Astrocyte (in vitro differentiated cells and primary cell): ENCODE results near the gene TRPM3. TPM values are rescaled to one million over a fixed set of nuclear protein-coding genes. Genes with fewer than 3 reads are reported as not detected.

ENCODE experiments used
- DNase-seq: peaks from one replicate; pipeline ENCODE4 v3.0.0-alpha.2; 2010; ENCODE audit warnings: low read depth
- FAIRE-seq: peaks from 2 replicates; lab custom pipeline; 2011; peaks lifted over from hg19 to GRCh38; lab: Jason Lieb, UNC
- H2AFZ ChIP-seq: 2 replicates; pipeline ENCODE4 v1.6.0; 2012; ENCODE audit warnings: low read depth, low read length, inconsistent platforms
- H3K27ac ChIP-seq: 2 replicates; pipeline ENCODE4 v1.5.1; 2011; ENCODE audit warnings: low read depth, low read length, inconsistent platforms
- H3K27me3 ChIP-seq: 2 replicates; pipeline ENCODE4 v1.6.0; 2011; ENCODE audit warnings: low read length, inconsistent platforms; ENCODE audit not compliant: insufficient read depth
- H3K36me3 ChIP-seq: 2 replicates; pipeline ENCODE4 v1.5.1; 2011; ENCODE audit warnings: low read length, inconsistent platforms; ENCODE audit not compliant: insufficient read depth
- H3K4me1 ChIP-seq: 2 replicates; pipeline ENCODE4 v1.5.1; 2011; ENCODE audit warnings: low read length, inconsistent platforms; ENCODE audit not compliant: insufficient read depth
- H3K4me2 ChIP-seq: 2 replicates; pipeline ENCODE4 v1.6.0; 2012; ENCODE audit warnings: low read length, inconsistent platforms
- H3K4me3 ChIP-seq: 2 replicates; pipeline ENCODE4 v1.5.1; 2011; ENCODE audit warnings: low read depth, mild to moderate bottlenecking, low read length, inconsistent platforms; ENCODE audit not compliant: insufficient read depth
- H3K79me2 ChIP-seq: 2 replicates; pipeline ENCODE4 v1.6.0; 2012; ENCODE audit warnings: mild to moderate bottlenecking, low read length, inconsistent platforms; ENCODE audit not compliant: insufficient read depth
- H3K9ac ChIP-seq: 2 replicates; pipeline ENCODE4 v1.6.0; 2012; ENCODE audit warnings: mild to moderate bottlenecking, low read length, inconsistent platforms
- H3K9me3 ChIP-seq: 2 replicates; pipeline ENCODE4 v1.5.1; 2012; ENCODE audit warnings: low read depth, mild to moderate bottlenecking, low read length, inconsistent platforms; ENCODE audit not compliant: insufficient read depth
- H4K20me1 ChIP-seq: 2 replicates; pipeline ENCODE4 v1.6.0; 2012; ENCODE audit warnings: low read length, inconsistent platforms; ENCODE audit not compliant: insufficient read depth
- H3K27ac Mint-ChIP-seq: one replicate; pipeline ENCODE4 v1.8.0; 2021; ENCODE audit warnings: mild to moderate bottlenecking, mixed read lengths; ENCODE audit not compliant: unreplicated experiment
- H3K27me3 Mint-ChIP-seq: one replicate; pipeline ENCODE4 v1.8.0; 2021; ENCODE audit warnings: low read depth, mixed read lengths; ENCODE audit not compliant: unreplicated experiment
- H3K36me3 Mint-ChIP-seq: one replicate; pipeline ENCODE4 v1.8.0; 2021; ENCODE audit warnings: low read depth, mixed read lengths; ENCODE audit not compliant: unreplicated experiment
- H3K4me1 Mint-ChIP-seq: one replicate; pipeline ENCODE4 v1.8.0; 2021; ENCODE audit warnings: low read depth, mixed read lengths; ENCODE audit not compliant: unreplicated experiment
- H3K4me3 Mint-ChIP-seq: one replicate; pipeline ENCODE4 v1.8.0; 2021; ENCODE audit warnings: mild to moderate bottlenecking, moderate library complexity, mixed read lengths; ENCODE audit not compliant: unreplicated experiment
- H3K9me3 Mint-ChIP-seq: one replicate; pipeline ENCODE4 v1.8.0; 2021; ENCODE audit warnings: mild to moderate bottlenecking, mixed read lengths; ENCODE audit not compliant: unreplicated experiment
- EZH2 ChIP-seq: IDR thresholded peaks from 2 replicates; pipeline ENCODE4 v1.6.1; 2012; ENCODE audit warnings: mild to moderate bottlenecking, low read length, inconsistent platforms; ENCODE audit not compliant: insufficient read depth
- total RNA-seq: library from RNA; stranded (reverse); gene quantifications from 2 replicates; pipeline ENCODE4 v1.2.1, GENCODE V29; 2021
- TF ChIP-seq, protein P1 (sequence below): IDR thresholded peaks from 2 replicates; pipeline ENCODE4 v1.5.1; 2011; ENCODE audit warnings: low read depth, mild to moderate bottlenecking, inconsistent platforms, low read length, moderate library complexity; ENCODE audit not compliant: insufficient read depth

TRPM3 gene
- total RNA-seq, 1 donor from 2014 or later: 0.14 TPM

DNA sequence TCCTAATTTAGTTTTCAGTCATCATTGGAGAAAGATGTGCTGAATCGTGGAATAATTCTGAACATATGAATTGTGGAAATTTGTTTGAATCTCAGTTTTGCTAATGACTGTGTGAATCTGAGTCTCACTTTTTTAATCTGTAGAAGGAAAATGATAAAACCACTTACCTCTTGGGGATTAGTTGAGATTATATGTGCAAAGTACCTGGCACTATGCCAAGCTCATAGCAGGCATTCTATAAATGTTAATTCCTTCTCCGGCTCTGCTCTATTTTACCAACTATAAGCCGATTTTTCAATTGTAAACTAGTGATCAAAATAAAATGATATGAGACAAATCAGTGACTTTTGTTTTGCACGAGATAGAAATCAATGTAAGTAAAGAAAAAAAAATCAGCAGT is 290.8 kb downstream of the TRPM3 start:
- no peaks in the 10 kb centered on the region for H4K20me1 ChIP-seq
- no peaks in the 10 kb centered on the region for H3K9me3 ChIP-seq
- DNase-seq: no peak
- H3K36me3 ChIP-seq: no peaks in the 10 kb centered on the region
- H3K9ac ChIP-seq: no peak overlapping the region
- H3K27me3 ChIP-seq: no peaks in the 10 kb centered on the region
- Mint-ChIP-seq H3K4me3 (no peak overlapping the region), H3K9me3 (no peaks in the 10 kb centered on the region), H3K4me1 (peaks cover 6% of the 10 kb centered on the region), H3K27ac (no peak overlapping the region), H3K36me3 (no peaks in the 10 kb centered on the region), H3K27me3 (no peaks in the 10 kb centered on the region)
- H3K27ac ChIP-seq: no peak overlapping the region
- TF ChIP-seq EZH2: no peak
- TF ChIP-seq, protein P1, sequence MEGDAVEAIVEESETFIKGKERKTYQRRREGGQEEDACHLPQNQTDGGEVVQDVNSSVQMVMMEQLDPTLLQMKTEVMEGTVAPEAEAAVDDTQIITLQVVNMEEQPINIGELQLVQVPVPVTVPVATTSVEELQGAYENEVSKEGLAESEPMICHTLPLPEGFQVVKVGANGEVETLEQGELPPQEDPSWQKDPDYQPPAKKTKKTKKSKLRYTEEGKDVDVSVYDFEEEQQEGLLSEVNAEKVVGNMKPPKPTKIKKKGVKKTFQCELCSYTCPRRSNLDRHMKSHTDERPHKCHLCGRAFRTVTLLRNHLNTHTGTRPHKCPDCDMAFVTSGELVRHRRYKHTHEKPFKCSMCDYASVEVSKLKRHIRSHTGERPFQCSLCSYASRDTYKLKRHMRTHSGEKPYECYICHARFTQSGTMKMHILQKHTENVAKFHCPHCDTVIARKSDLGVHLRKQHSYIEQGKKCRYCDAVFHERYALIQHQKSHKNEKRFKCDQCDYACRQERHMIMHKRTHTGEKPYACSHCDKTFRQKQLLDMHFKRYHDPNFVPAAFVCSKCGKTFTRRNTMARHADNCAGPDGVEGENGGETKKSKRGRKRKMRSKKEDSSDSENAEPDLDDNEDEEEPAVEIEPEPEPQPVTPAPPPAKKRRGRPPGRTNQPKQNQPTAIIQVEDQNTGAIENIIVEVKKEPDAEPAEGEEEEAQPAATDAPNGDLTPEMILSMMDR: no peak
- H3K4me3 ChIP-seq: no peak overlapping the region
- no peak overlapping the region for H2AFZ ChIP-seq
- FAIRE-seq: no peak
- no peaks in the 10 kb centered on the region for H3K4me1 ChIP-seq
- no peaks in the 10 kb centered on the region for H3K79me2 ChIP-seq
- H3K4me2 ChIP-seq: no peak overlapping the region

DNA sequence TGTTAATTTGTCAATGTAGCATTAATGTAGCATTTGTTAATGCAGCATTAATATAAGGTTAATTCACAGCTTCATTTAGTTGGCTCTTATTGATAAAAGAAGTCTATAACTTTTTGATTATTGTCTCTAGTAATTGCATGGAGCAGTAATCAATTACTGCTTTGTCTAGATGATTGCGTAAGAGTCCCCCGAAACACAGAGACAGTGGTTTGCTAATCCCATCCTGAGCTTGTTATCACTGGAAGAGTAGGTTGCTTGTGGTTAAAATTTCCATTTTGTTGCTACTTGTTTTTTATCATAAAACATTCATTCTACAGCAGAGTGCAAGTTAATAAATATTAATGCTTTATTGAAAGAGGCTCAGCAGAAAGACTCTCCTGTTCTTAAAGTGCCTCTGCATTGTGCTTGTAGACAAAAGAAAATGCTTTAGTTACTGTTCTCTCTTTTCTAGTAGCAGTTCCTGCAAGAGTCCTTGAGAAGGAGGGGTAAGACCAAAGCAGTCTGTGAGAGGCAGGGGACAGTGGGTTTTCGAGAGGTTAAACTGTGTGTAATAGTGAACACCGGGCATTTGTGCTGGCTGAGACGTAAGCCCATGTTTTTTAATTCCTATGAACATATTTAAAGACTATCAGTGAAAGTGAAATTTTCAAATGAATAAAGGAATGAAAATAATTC is 291.7 kb downstream of the TRPM3 start:
- no peak overlapping the region for H3K4me3 Mint-ChIP-seq

More for the DNA sequence above, 291.7 kb downstream of the TRPM3 start:
- Mint-ChIP-seq H3K9me3 (no peaks in the 10 kb centered on the region), H3K36me3 (no peaks in the 10 kb centered on the region), H3K27ac (no peak overlapping the region), H3K27me3 (no peaks in the 10 kb centered on the region), H3K4me1 (peaks cover 6% of the 10 kb centered on the region)
- FAIRE-seq: no peak
- H3K27ac ChIP-seq: no peak overlapping the region
- DNase-seq: no peak
- TF ChIP-seq, protein P1: no peak
- no peak for TF ChIP-seq EZH2
- H3K27me3 ChIP-seq: no peaks in the 10 kb centered on the region
- no peak overlapping the region for H3K4me3 ChIP-seq
- no peaks in the 10 kb centered on the region for H3K9me3 ChIP-seq
- H2AFZ ChIP-seq: no peak overlapping the region
- no peaks in the 10 kb centered on the region for H4K20me1 ChIP-seq
- H3K4me1 ChIP-seq: no peaks in the 10 kb centered on the region
- no peak overlapping the region for H3K9ac ChIP-seq
- no peaks in the 10 kb centered on the region for H3K79me2 ChIP-seq
- no peak overlapping the region for H3K4me2 ChIP-seq
- no peaks in the 10 kb centered on the region for H3K36me3 ChIP-seq
